GM19238 (cell line): ENCODE data around the gene CTIF.

Source experiments
- DNase-seq: peaks from one replicate; pipeline ENCODE4 v3.0.0; 2011; ENCODE audit warnings: low spot score; ENCODE audit not compliant: insufficient read length

Gene CTIF

DNA sequence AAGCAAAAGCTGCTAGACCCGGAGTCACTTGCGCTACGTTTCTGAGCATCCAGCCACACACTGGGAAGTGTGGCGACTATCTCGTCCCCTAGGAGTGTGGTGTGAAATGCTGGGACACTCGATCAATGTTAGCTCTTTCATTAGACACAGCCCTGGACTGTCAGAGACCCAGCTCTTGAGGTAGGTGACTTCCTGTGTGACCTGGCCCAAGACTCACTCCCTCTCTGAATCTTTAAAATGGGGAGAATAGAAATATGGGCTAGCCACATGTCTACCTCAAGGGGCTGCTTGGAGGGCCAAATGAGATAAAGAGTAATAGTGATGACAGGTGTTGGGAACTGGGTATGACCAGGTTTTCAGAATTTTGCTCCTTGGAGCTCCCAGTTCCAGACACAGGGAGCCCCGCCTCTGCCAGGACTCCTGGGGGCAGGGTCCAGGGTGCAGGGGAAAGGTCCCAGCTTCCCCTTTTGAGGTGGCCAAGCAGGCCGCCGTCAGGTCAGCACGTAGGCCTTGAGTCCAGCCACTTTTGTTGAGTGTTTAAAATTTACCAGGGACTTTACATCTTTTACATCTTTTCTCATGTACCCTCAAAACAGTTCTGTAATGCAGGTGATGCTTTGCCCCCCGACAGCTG, 36.0 kb downstream of the CTIF start:
- no peak for DNase-seq

DNA sequence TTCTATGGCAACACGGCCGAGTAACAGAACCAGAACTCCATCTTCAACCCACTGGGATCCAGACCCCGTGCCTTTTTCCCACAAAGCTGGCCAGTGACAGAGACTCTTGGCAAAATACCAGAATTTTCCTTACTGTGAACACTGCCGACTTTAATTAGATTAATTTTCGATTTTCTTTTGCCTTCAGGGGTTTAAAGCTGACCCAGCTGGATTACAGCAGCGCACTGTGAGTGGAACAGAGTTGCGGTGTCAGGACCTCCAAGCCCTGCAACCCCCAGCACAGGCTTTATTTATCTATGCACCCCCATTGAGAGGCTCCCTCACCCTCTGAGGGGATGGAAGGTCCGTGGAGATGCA, 36.4 kb downstream of the CTIF start:
- DNase-seq: no peak

GRCh38 chr18:48575658-48576456, 37.0 kb downstream of the CTIF start:
- no peak for DNase-seq

- DNase-seq: no peak
These were observed 37.6 kb downstream of the CTIF start for GRCh38 chr18:48576457-48576771.

GRCh38 chr18:48577478-48578190, 38.8 kb downstream of the CTIF start:
- no peak for DNase-seq

DNA sequence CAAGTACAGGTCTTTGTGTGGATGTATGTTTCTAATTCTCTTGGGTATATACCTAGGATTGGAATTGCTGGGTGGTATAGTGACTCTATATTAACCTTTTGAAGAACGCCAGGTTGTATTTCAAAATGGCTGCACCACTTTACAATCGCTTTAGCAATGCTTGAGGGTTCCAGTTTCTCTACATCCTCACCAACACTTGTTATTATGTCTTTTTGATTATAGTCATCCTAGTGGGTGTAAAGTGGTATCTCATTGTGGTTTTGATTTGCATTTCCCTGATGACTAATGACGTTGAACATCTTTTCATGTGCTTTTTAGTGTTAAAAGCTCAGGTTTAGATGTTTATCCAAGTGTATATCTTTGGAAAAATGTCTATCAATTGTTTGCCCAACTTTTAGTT, 39.5 kb downstream of the CTIF start:
- no peak for DNase-seq

DNA sequence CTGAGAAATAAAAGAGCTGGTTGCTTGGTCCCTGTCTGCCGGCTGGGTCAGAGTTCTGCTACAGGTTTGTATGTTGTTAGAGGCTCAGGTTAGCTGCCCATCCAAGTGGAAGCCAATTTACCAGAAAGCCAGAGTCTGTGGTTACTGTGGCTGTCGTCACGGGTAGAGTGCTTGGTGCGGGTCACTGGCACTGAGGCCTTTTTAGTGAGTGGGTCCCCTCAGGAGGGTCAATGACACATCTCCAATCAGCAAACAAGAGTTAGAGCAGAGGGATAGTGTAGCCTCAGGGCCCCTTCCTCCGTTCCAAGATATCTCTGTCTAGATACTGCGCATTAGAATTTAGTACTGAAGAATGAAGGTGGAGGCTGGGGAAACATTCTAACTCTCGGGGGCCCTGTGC, 41.2 kb downstream of the CTIF start:
- DNase-seq: no peak

- no peak for DNase-seq
These were observed 42.0 kb downstream of the CTIF start for GRCh38 chr18:48580782-48581181.

GRCh38 chr18:48581206-48581605, 42.4 kb downstream of the CTIF start:
- no peak for DNase-seq

GRCh38 chr18:48581941-48582340, 43.1 kb downstream of the CTIF start:
- no peak for DNase-seq

GRCh38 chr18:48582946-48583345, 44.1 kb downstream of the CTIF start:
- no peak for DNase-seq

GRCh38 chr18:48583573-48583972, 44.7 kb downstream of the CTIF start:
- no peak for DNase-seq

GRCh38 chr18:48589797-48590519, 51.1 kb downstream of the CTIF start:
- no peak for DNase-seq

GRCh38 chr18:48590678-48591077, 51.8 kb downstream of the CTIF start:
- DNase-seq: no peak

DNA sequence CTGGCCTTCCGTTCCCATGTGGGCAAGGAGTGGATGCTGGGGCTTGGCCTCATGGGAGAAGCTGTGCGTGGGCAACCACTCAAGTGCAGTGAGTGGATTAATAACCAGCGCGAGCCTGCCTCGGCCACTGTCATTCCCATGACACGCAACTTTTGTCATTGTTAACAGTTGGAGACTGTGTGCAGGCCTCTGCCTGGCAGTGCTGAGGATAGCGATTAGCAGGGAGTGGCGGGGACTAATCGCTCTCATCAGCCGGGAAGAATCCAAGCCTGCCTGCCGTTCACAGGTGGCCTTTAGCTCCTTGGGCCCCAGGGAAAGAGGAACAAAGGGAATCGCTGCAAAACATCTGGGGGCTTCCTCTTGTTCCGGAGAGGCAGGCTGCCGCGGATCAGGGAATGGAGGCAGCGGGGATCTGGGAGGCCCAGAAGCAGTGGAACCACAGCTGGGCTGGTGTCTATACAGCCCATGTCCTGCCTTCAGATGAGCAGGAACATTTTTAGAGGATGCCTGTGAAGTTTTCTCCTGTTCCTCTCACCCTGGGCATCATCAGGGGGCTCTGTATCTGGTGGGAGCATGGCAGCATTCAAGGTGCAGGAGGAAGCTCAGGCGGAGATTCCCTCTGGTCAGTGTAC, 53.8 kb downstream of the CTIF start:
- DNase-seq: no peak

DNA sequence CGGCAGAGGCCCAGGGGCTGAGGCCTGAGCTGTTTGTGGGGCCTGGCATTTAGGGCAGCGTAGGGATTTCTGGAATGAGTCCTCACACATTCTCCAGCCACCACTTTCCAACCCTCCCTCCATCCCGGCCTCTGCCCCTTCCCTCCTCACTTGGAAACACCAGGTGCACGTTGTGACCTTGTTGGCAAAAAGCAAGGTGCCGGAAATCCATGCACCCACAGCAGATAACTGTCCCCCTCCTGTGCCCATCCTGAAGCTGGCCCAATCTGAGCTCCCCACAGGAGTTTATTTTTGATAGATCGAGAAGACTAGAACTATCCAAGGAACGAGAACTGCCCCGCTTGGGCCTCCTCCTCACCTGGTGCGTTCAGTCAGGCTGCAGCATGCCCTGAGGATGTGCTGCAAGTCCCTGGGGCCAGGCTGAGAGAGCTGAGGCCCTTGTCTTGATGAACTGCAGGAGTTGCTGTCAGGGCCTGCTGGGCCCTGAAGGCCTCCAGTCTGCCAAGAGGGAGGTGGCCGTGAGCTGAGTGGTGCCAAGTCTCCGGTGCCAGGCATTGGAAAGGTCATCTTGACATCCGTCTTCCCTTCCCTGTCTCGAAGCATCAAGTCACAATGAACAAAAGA, 55.8 kb downstream of the CTIF start:
- no peak for DNase-seq

GRCh38 chr18:48595703-48596218, 56.9 kb downstream of the CTIF start:
- DNase-seq: no peak

DNA sequence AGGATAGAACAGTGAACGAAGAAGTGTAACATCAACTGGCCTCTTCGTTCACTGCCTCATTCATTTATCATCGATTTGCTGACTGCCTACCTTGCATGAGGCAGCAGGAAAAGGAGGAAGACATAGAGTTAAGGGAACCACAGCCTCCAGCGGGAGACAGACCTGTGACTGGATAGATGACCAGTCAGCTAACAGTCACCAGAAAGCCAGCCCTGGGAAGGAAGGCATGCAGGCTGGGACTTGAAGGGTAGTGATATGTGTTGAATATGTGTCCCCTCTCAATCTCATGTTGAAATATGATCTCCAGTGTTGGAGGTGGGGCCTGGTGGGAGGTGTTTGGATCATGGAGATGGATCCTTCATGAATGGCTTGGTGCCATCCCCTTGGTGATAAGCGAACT, 58.3 kb downstream of the CTIF start:
- DNase-seq: no peak

GRCh38 chr18:48597671-48598070, 58.8 kb downstream of the CTIF start:
- DNase-seq: no peak

- no peak for DNase-seq
These were observed 60.6 kb downstream of the CTIF start for GRCh38 chr18:48599391-48599790.

DNA sequence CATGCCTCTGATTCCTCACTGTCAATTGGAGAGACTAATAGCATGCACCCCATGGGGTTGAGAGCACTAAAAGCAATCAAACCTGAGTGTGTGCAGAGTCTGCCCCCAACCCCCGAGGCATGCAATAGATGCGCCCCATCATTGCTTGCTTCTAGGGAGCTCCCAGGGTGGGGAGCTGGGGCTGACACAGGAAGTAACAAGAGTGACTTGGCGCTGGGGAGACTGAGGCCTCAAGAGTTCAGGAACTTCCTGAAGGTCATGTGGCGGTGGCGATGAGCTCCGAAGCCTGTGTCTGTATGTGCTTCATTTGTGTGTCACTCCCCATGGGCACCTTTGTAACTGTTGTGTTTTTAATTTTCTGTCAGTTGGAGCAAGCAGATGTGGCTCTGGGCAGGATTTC, 61.2 kb downstream of the CTIF start:
- DNase-seq: no peak
